Measurements from ENCODE around the gene STX18.
A peak's percentile ranks its signal among the peaks of the same experiment; 100 is the strongest.
"Not testable (repeated sequence)": the region's sequence is repeated elsewhere in the genome, so short reads cannot be mapped to it uniquely, and the experiment has no call there.

The STX18 gene

GRCh38 chr4:4541661-4542570 lies at the start of gene STX18:
Gene STX18 (minus strand): TSS chr4:4542048. CDS start chr4:4541964, 84 bp downstream.
- DNase-seq (ENCODE audit: low read depth in 2 of 2) = peak; percentile 77 to 79

- DNase-seq (ENCODE audit: low read depth in 2 of 2) = no peak
Observed at GRCh38 chr4:4591071-4591470, 49.2 kb upstream of the STX18 start.

- no peak for DNase-seq (ENCODE audit: low read depth in 2 of 2)
Observed at GRCh38 chr4:4590546-4590945, 48.7 kb upstream of the STX18 start.

- no peak for DNase-seq (ENCODE audit: low read depth in 2 of 2)
Observed at GRCh38 chr4:4585012-4585670, 43.3 kb upstream of the STX18 start.

GRCh38 chr4:4583606-4584005 lies 41.8 kb upstream of the STX18 start:
- DNase-seq (ENCODE audit: low read depth in 2 of 2) = no peak

GRCh38 chr4:4582653-4583052 lies 40.8 kb upstream of the STX18 start:
- DNase-seq (ENCODE audit: low read depth in 2 of 2) = no peak

GRCh38 chr4:4580494-4580893 lies 38.6 kb upstream of the STX18 start:
- no peak for DNase-seq (ENCODE audit: low read depth in 2 of 2)

GRCh38 chr4:4578981-4579380 lies 37.1 kb upstream of the STX18 start:
- no peak for DNase-seq (ENCODE audit: low read depth in 2 of 2)

GRCh38 chr4:4577359-4577875 lies 35.6 kb upstream of the STX18 start:
- DNase-seq (ENCODE audit: low read depth in 2 of 2) = no peak

- DNase-seq (ENCODE audit: low read depth in 2 of 2) = peak; percentile 43 to 52
Observed at GRCh38 chr4:4575284-4576211, 33.7 kb upstream of the STX18 start.

GRCh38 chr4:4574792-4575191 lies 32.9 kb upstream of the STX18 start:
- no peak for DNase-seq (ENCODE audit: low read depth in 2 of 2)

GRCh38 chr4:4574052-4574451 lies 32.2 kb upstream of the STX18 start:
- DNase-seq (ENCODE audit: low read depth in 2 of 2) = no peak

GRCh38 chr4:4572821-4573220 lies 31.0 kb upstream of the STX18 start:
- DNase-seq (ENCODE audit: low read depth in 2 of 2) = no peak

GRCh38 chr4:4569861-4570260 lies 28.0 kb upstream of the STX18 start:
- DNase-seq (ENCODE audit: low read depth in 2 of 2) = not testable (repeated sequence)

- DNase-seq (ENCODE audit: low read depth in 2 of 2) = no peak
Observed at GRCh38 chr4:4568806-4569427, 27.1 kb upstream of the STX18 start.

- not testable (repeated sequence) for DNase-seq (ENCODE audit: low read depth in 2 of 2)
Observed at GRCh38 chr4:4566359-4566758, 24.5 kb upstream of the STX18 start.

- DNase-seq (ENCODE audit: low read depth in 2 of 2) = no peak
Observed at GRCh38 chr4:4564522-4564921, 22.7 kb upstream of the STX18 start.

GRCh38 chr4:4560642-4561041 lies 18.8 kb upstream of the STX18 start:
- DNase-seq (ENCODE audit: low read depth in 2 of 2) = no peak

- no peak for DNase-seq (ENCODE audit: low read depth in 2 of 2)
Observed at GRCh38 chr4:4560136-4560535, 18.3 kb upstream of the STX18 start.

- DNase-seq (ENCODE audit: low read depth in 2 of 2) = no peak
Observed at GRCh38 chr4:4559596-4559995, 17.7 kb upstream of the STX18 start.

- no peak for DNase-seq (ENCODE audit: low read depth in 2 of 2)
Observed at GRCh38 chr4:4558881-4559280, 17.0 kb upstream of the STX18 start.
